WTC11 (cell line): ENCODE results near the gene RIPK1. TPM values are rescaled to one million over a fixed set of nuclear protein-coding genes. Genes with fewer than 3 reads are reported as not detected.

ENCODE experiments used
- ATAC-seq: fragments of 200-7000 bp; cut with Tn5 transposase; 2 replicates; pipeline ENCODE4 v1.10.0; 2021; ENCODE audit warnings: mild to moderate bottlenecking, moderate library complexity
- CTCF ChIA-PET: fragments of 300-600 bp; sonication (Branson Sonifier 250); formaldehyde crosslinking; loops from one replicate; lab custom pipeline; 2021; ENCODE audit warnings: antibody characterized with exemption; lab: Charles Lee
- POLR2A ChIA-PET: fragments of 350-600 bp; sonication (Branson Sonifier 250); formaldehyde crosslinking; loops from one replicate; lab custom pipeline; 2021; ENCODE audit warnings: antibody characterized with exemption; lab: Charles Lee
- DNase-seq: peaks from one replicate; pipeline ENCODE4 v3.0.0; 2021; ENCODE audit warnings: low spot score
- H3K27ac Mint-ChIP-seq: 2 replicates; pipeline ENCODE4 v1.8.0; 2021; ENCODE audit warnings: mixed read lengths
- H3K27me3 Mint-ChIP-seq: 2 replicates; pipeline ENCODE4 v1.8.0; 2021; ENCODE audit warnings: low read depth, mild to moderate bottlenecking, moderate library complexity, mixed read lengths
- H3K36me3 Mint-ChIP-seq: 2 replicates; pipeline ENCODE4 v1.8.0; 2021; ENCODE audit warnings: mixed read lengths
- H3K4me1 Mint-ChIP-seq: 2 replicates; pipeline ENCODE4 v1.8.0; 2022; ENCODE audit warnings: mixed read lengths
- H3K4me3 Mint-ChIP-seq: 2 replicates; pipeline ENCODE4 v1.8.0; 2021; ENCODE audit warnings: mild to moderate bottlenecking, moderate library complexity, mixed read lengths
- H3K9me3 Mint-ChIP-seq: 2 replicates; pipeline ENCODE4 v1.8.0; 2021; ENCODE audit warnings: mixed read lengths
- FOXK1 ChIP-seq: sonication (generic); formaldehyde crosslinking; IDR thresholded peaks from 2 replicates; pipeline ENCODE4 v1.8.0; 2022; ENCODE audit warnings: mild to moderate bottlenecking, moderate library complexity, missing genetic modification reagents
- HMGXB4 ChIP-seq: sonication (generic); formaldehyde crosslinking; IDR thresholded peaks from 2 replicates; pipeline ENCODE4 v1.8.1; 2023; ENCODE audit warnings: mild to moderate bottlenecking, moderate library complexity, missing genetic modification reagents
- JUN ChIP-seq: sonication (generic); formaldehyde crosslinking; IDR thresholded peaks from 2 replicates; pipeline ENCODE4 v1.8.0; 2023; ENCODE audit warnings: mild to moderate bottlenecking, missing genetic modification reagents
- MAX ChIP-seq: sonication (generic); formaldehyde crosslinking; IDR thresholded peaks from 2 replicates; pipeline ENCODE4 v1.8.0; 2022; ENCODE audit warnings: mild to moderate bottlenecking, missing genetic modification reagents
- NFE2L1 ChIP-seq: sonication (generic); formaldehyde crosslinking; IDR thresholded peaks from 2 replicates; pipeline ENCODE4 v1.8.1; 2023; ENCODE audit warnings: missing genetic modification reagents
- NFYB ChIP-seq: sonication (generic); formaldehyde crosslinking; conservative IDR thresholded peaks from 2 replicates; pipeline ENCODE4 v1.8.0; 2022; ENCODE audit warnings: low read depth, missing genetic modification reagents
- PRRX2 ChIP-seq: fragments of 250-450 bp; sonication (Bioruptor Pico); IDR thresholded peaks from 2 replicates; pipeline ENCODE4 v1.8.0; 2021; ENCODE audit warnings: mild to moderate bottlenecking
- RELA ChIP-seq: sonication (generic); formaldehyde crosslinking; IDR thresholded peaks from 2 replicates; pipeline ENCODE4 v1.8.1; 2022; ENCODE audit warnings: missing genetic modification reagents, mild to moderate bottlenecking, borderline replicate concordance
- SMAD4 ChIP-seq: sonication (generic); formaldehyde crosslinking; IDR thresholded peaks from 2 replicates; pipeline ENCODE4 v1.8.0; 2022; ENCODE audit warnings: mild to moderate bottlenecking, missing genetic modification reagents
- TCF7 ChIP-seq: sonication (generic); formaldehyde crosslinking; IDR thresholded peaks from 2 replicates; pipeline ENCODE4 v1.8.0; 2022; ENCODE audit warnings: mild to moderate bottlenecking, low read depth, missing genetic modification reagents, moderate library complexity
- ZBTB21 ChIP-seq: sonication (generic); formaldehyde crosslinking; IDR thresholded peaks from 2 replicates; pipeline ENCODE4 v1.8.1; 2023; ENCODE audit warnings: mild to moderate bottlenecking, missing genetic modification reagents, borderline replicate concordance
- ZNF121 ChIP-seq: sonication (generic); formaldehyde crosslinking; IDR thresholded peaks from 2 replicates; pipeline ENCODE4 v1.8.0; 2023; ENCODE audit warnings: missing genetic modification reagents
- ZNF423 ChIP-seq: fragments of 250-450 bp; sonication (Bioruptor Pico); IDR thresholded peaks from 2 replicates; pipeline ENCODE4 v2.1.2; 2022; ENCODE audit warnings: mild to moderate bottlenecking, moderate library complexity
- ZNF532 ChIP-seq: fragments of 250-450 bp; sonication (Bioruptor Pico); IDR thresholded peaks from 2 replicates; pipeline ENCODE4 v1.9.0; 2021; ENCODE audit warnings: mild to moderate bottlenecking, borderline replicate concordance
- total RNA-seq: library from RNA; stranded (reverse); gene quantifications from 3 replicates; pipeline ENCODE4 v1.2.3, GENCODE V29; 2021
- TF ChIP-seq, protein P1 (sequence below): sonication (generic); formaldehyde crosslinking; IDR thresholded peaks from 2 replicates; pipeline ENCODE4 v1.8.0; 2022; ENCODE audit warnings: mild to moderate bottlenecking, missing genetic modification reagents
- TF ChIP-seq, protein P2 (sequence below): sonication (generic); formaldehyde crosslinking; IDR thresholded peaks from 2 replicates; pipeline ENCODE4 v1.8.1; 2023; ENCODE audit warnings: mild to moderate bottlenecking, missing genetic modification reagents
- TF ChIP-seq, protein P3 (sequence below): sonication (generic); formaldehyde crosslinking; IDR thresholded peaks from 2 replicates; pipeline ENCODE4 v1.8.1; 2022; ENCODE audit warnings: mild to moderate bottlenecking, missing genetic modification reagents, moderate library complexity, borderline replicate concordance
- TF ChIP-seq, protein P4 (sequence below): sonication (generic); formaldehyde crosslinking; IDR thresholded peaks from 2 replicates; pipeline ENCODE4 v1.8.1; 2023; ENCODE audit warnings: mild to moderate bottlenecking, missing genetic modification reagents, moderate library complexity

RIPK1 gene
- total RNA-seq, 1 experiment from 2014 or later: 8.7 TPM

DNA sequence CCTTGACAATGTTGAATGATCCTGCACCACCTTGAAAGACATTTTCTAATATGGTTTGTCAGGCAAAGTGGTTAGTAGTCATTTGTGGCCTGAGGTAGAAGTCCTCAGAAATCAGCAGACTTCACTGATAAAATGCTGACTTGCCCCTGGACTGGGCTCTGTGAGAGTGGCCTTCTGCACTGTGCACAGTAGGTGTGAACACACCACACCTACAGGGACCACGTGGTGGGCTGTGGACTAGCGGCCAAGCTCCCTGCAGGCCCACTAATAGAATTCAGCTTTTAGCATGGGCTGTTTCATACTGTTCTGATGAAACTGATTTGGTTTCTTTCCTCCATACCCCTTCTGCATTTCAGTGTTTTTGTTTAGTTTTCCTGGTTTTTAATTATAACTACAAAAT, 57.5 kb downstream of the RIPK1 start (continued):
- no peak for TF ChIP-seq HMGXB4 (CRISPR knock-in tag)
- TF ChIP-seq NFE2L1 (CRISPR knock-in tag): no peak
- TF ChIP-seq, protein P1, sequence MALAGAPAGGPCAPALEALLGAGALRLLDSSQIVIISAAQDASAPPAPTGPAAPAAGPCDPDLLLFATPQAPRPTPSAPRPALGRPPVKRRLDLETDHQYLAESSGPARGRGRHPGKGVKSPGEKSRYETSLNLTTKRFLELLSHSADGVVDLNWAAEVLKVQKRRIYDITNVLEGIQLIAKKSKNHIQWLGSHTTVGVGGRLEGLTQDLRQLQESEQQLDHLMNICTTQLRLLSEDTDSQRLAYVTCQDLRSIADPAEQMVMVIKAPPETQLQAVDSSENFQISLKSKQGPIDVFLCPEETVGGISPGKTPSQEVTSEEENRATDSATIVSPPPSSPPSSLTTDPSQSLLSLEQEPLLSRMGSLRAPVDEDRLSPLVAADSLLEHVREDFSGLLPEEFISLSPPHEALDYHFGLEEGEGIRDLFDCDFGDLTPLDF: no peak
- TF ChIP-seq JUN: no peak
- TF ChIP-seq PRRX2 (CRISPR knock-in tag): no peak
- TF ChIP-seq ZNF121 (CRISPR knock-in tag): no peak
- TF ChIP-seq TCF7 (CRISPR knock-in tag): no peak
- no peak for TF ChIP-seq ZNF423
- no peak for TF ChIP-seq NFYB (CRISPR knock-in tag)
- TF ChIP-seq, protein P2, sequence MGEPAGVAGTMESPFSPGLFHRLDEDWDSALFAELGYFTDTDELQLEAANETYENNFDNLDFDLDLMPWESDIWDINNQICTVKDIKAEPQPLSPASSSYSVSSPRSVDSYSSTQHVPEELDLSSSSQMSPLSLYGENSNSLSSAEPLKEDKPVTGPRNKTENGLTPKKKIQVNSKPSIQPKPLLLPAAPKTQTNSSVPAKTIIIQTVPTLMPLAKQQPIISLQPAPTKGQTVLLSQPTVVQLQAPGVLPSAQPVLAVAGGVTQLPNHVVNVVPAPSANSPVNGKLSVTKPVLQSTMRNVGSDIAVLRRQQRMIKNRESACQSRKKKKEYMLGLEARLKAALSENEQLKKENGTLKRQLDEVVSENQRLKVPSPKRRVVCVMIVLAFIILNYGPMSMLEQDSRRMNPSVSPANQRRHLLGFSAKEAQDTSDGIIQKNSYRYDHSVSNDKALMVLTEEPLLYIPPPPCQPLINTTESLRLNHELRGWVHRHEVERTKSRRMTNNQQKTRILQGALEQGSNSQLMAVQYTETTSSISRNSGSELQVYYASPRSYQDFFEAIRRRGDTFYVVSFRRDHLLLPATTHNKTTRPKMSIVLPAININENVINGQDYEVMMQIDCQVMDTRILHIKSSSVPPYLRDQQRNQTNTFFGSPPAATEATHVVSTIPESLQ: no peak

- no peaks in the 10 kb centered on the region for H3K27me3 Mint-ChIP-seq
- TF ChIP-seq ZNF532 (CRISPR knock-in tag) (no peak), ZBTB21 (CRISPR knock-in tag) (no peak), SMAD4 (no peak), FOXK1 (CRISPR knock-in tag) (no peak), RELA (CRISPR knock-in tag) (no peak), MAX (CRISPR knock-in tag) (no peak)
- TF ChIP-seq, protein P3, sequence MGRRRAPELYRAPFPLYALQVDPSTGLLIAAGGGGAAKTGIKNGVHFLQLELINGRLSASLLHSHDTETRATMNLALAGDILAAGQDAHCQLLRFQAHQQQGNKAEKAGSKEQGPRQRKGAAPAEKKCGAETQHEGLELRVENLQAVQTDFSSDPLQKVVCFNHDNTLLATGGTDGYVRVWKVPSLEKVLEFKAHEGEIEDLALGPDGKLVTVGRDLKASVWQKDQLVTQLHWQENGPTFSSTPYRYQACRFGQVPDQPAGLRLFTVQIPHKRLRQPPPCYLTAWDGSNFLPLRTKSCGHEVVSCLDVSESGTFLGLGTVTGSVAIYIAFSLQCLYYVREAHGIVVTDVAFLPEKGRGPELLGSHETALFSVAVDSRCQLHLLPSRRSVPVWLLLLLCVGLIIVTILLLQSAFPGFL: no peak
- TF ChIP-seq, protein P4, sequence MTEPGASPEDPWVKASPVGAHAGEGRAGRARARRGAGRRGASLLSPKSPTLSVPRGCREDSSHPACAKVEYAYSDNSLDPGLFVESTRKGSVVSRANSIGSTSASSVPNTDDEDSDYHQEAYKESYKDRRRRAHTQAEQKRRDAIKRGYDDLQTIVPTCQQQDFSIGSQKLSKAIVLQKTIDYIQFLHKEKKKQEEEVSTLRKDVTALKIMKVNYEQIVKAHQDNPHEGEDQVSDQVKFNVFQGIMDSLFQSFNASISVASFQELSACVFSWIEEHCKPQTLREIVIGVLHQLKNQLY: no peak
- ChIA-PET CTCF (no interaction called here), POLR2A (no interaction called here)
- no peak overlapping the region for H3K27ac Mint-ChIP-seq
- H3K9me3 Mint-ChIP-seq: no peaks in the 10 kb centered on the region
- ATAC-seq (no peak), DNase-seq (no peak)
- peaks cover 52% of the 10 kb centered on the region for H3K36me3 Mint-ChIP-seq
- H3K4me1 Mint-ChIP-seq: peaks cover 9% of the 10 kb centered on the region
- no peak overlapping the region for H3K4me3 Mint-ChIP-seq
Observed at GRCh38 chr6:3128356-3129108, 60.2 kb downstream of the RIPK1 start.
